GM12878 (cell line): ENCODE measurements around the gene PLEKHM3. TPM values are rescaled to one million over a fixed set of nuclear protein-coding genes. Genes with fewer than 3 reads are reported as not detected.
"Not testable (repeated sequence)": the region's sequence is repeated elsewhere in the genome, so short reads cannot be mapped to it uniquely, and the experiment has no call there.

ENCODE experiments used
- ATAC-seq: fragments of 200-7000 bp; cut with Tn5 transposase; 3 replicates; pipeline ENCODE4 v1.9.1; 2020; ENCODE audit warnings: mild to moderate bottlenecking, moderate library complexity
- BruUV-seq: library from RNA; stranded (reverse); fragments of 400-500 nt; replicated peaks from 2 replicates; lab custom pipeline; 2021; lab: Mats Ljungman, UMichigan
- CTCF ChIA-PET: fragments of 300-600 bp; sonication (Branson Sonifier 250); formaldehyde crosslinking; extraction: SDS; loops from one replicate; lab custom pipeline; 2021; ENCODE audit warnings: inconsistent platforms; lab: Yijun Ruan, JAX
- POLR2A ChIA-PET: fragments of 350-600 bp; formaldehyde crosslinking; extraction: SDS; loops from one replicate; lab custom pipeline; 2021; ENCODE audit warnings: inconsistent platforms; lab: Charles Lee
- RAD21 ChIA-PET: fragments of 300-600 bp; sonication (Branson Sonifier 250); formaldehyde crosslinking; loops from one replicate; lab custom pipeline; 2023; ENCODE audit warnings: antibody characterized with exemption; ENCODE audit not compliant: unreplicated experiment; lab: Charles Lee
- SMC1A ChIA-PET: fragments of 300-600 bp; sonication (Branson Sonifier 250); formaldehyde crosslinking; loops from one replicate; lab custom pipeline; 2023; ENCODE audit not compliant: unreplicated experiment, uncharacterized antibody; lab: Charles Lee
- DNase-seq: peaks from one replicate; pipeline ENCODE4 v3.0.0-alpha.2; 2011; ENCODE audit warnings: low read depth, low spot score
- FAIRE-seq: peaks from 3 replicates; lab custom pipeline; 2011; peaks lifted over from hg19 to GRCh38; lab: Jason Lieb, UNC
- H2AFZ ChIP-seq: 2 replicates; pipeline ENCODE4 v1.6.0; 2011; ENCODE audit warnings: low read depth, low read length, control low read depth; ENCODE audit not compliant: control insufficient read depth
- H3K27ac ChIP-seq: 2 replicates; pipeline ENCODE4 v1.5.1; 2011; ENCODE audit warnings: control low read depth; ENCODE audit not compliant: control insufficient read depth, insufficient read depth
- H3K27me3 ChIP-seq, 2 experiments: replicated peaks in 1 of 2; 2 replicates each; pipeline versions ENCODE4 v1.6.0 to v1.6.1; 2011; ENCODE audit warnings: low read length in 1 of 2; ENCODE audit not compliant: control insufficient read depth in 2 of 2, insufficient read depth in 2 of 2
- H3K36me3 ChIP-seq, 2 experiments: 2 replicates each; pipeline ENCODE4 v1.5.1; 2011; ENCODE audit warnings: low read length in 1 of 2; ENCODE audit not compliant: control insufficient read depth in 2 of 2, insufficient read depth in 2 of 2
- H3K4me1 ChIP-seq: 2 replicates; pipeline ENCODE4 v1.6.1; 2011; ENCODE audit warnings: mild to moderate bottlenecking, low read length, moderate library complexity, mixed read lengths; ENCODE audit not compliant: control insufficient read depth, insufficient read depth
- H3K4me2 ChIP-seq: 2 replicates; pipeline ENCODE4 v1.6.0; 2011; ENCODE audit warnings: control low read depth; ENCODE audit not compliant: control insufficient read depth, insufficient read depth
- H3K4me3 ChIP-seq: fragments of 200-600 bp; sonication (generic); 2 replicates; pipeline ENCODE4 v1.5.1; 2016
- H3K79me2 ChIP-seq: 2 replicates; pipeline ENCODE4 v1.6.0; 2011; ENCODE audit warnings: low read length; ENCODE audit not compliant: control insufficient read depth, insufficient read depth
- H3K9ac ChIP-seq: 2 replicates; pipeline ENCODE4 v1.8.0; 2011; ENCODE audit warnings: low read length, control low read depth, mixed read lengths; ENCODE audit not compliant: control insufficient read depth, insufficient read depth
- H3K9me3 ChIP-seq: replicated peaks from 3 replicates; pipeline ENCODE4 v1.5.1; 2011; ENCODE audit warnings: mild to moderate bottlenecking, low read length; ENCODE audit not compliant: control insufficient read depth, insufficient read depth
- H4K20me1 ChIP-seq: 2 replicates; pipeline ENCODE4 v1.6.0; 2011; ENCODE audit not compliant: control insufficient read depth, insufficient read depth
- CBFB ChIP-seq: IDR thresholded peaks from 2 replicates; pipeline ENCODE4 v1.6.1; 2016; ENCODE audit warnings: antibody characterized with exemption, low read depth
- DPF2 ChIP-seq: fragments of 450-650 bp; IDR thresholded peaks from 2 replicates; pipeline ENCODE4 v1.6.1; 2017; ENCODE audit warnings: mild to moderate bottlenecking
- EED ChIP-seq: sonication (generic); IDR thresholded peaks from 2 replicates; pipeline ENCODE4 v1.6.1; 2016; ENCODE audit warnings: antibody characterized with exemption, low read depth
- FOXK2 ChIP-seq: fragments of 450-650 bp; IDR thresholded peaks from 2 replicates; pipeline ENCODE4 v1.6.1; 2017; ENCODE audit warnings: mild to moderate bottlenecking, moderate library complexity
- FOXM1 ChIP-seq: IDR thresholded peaks from 2 replicates; pipeline ENCODE4 v1.6.1; 2012; ENCODE audit warnings: low read depth, mild to moderate bottlenecking, inconsistent platforms, low read length, moderate library complexity
- JUND ChIP-seq: IDR thresholded peaks from 2 replicates; pipeline ENCODE4 v1.6.1; 2012; ENCODE audit warnings: low read depth, mild to moderate bottlenecking, low read length, improper control_type of control experiment, moderate library complexity
- MEF2B ChIP-seq: fragments of 450-650 bp; IDR thresholded peaks from 2 replicates; pipeline ENCODE4 v1.6.1; 2018; ENCODE audit warnings: mild to moderate bottlenecking, moderate library complexity; ENCODE audit not compliant: partially characterized antibody, poor library complexity, severe bottlenecking
- NBN ChIP-seq: fragments of 450-650 bp; IDR thresholded peaks from 2 replicates; pipeline ENCODE4 v1.6.1; 2016
- RBBP5 ChIP-seq: fragments of 200-600 bp; sonication (generic); conservative IDR thresholded peaks from 2 replicates; pipeline ENCODE4 v1.6.1; 2016
- SUZ12 ChIP-seq: fragments of 200-600 bp; sonication (generic); IDR thresholded peaks from one replicate; pipeline ENCODE4 v1.6.1; 2018; ENCODE audit warnings: antibody characterized with exemption, mild to moderate bottlenecking; ENCODE audit not compliant: unreplicated experiment
- TARDBP ChIP-seq: IDR thresholded peaks from 2 replicates; pipeline ENCODE4 v1.6.1; 2016; ENCODE audit warnings: borderline replicate concordance
- TCF12 ChIP-seq: IDR thresholded peaks from 2 replicates; pipeline ENCODE4 v1.6.1; 2011; ENCODE audit warnings: low read depth, mild to moderate bottlenecking, low read length
- WGBS: methylation state at CpG from one replicate; pipeline ENCODE4 v1.1.6; 2016; ENCODE audit warnings: low lambda C conversion rate; ENCODE audit not compliant: insufficient replicate concordance, insufficient coverage; ENCODE audit errors: missing lambda C conversion rate; 5-methylcytosine and 5-hydroxymethylcytosine counted together
- in situ Hi-C: fragments of 300-500 bp; cut with MboI; formaldehyde crosslinking; loops from 9 replicates; pipeline ENCODE4 v1.14.3; 2018; ENCODE audit warnings: mixed read lengths
- intact Hi-C: fragments of 100-400 bp; cut with micrococcal nuclease; formaldehyde crosslinking; loops from one replicate; pipeline ENCODE4 v1.14.2; 2022; ENCODE audit not compliant: unreplicated experiment
- polyA plus RNA-seq, 11 experiments: library from polyadenylated mRNA; depleted of rRNA in 4 of 11; unstranded in 6 of 11; stranded (reverse) in 5 of 11; fragments of >200 nt; fragmentation: Nextera tagmentation in 4 of 11; fragmentation: Illumina TruSeq in 1 of 11; extraction: Ambion mirVana in 4 of 11; extraction: Trizol in 1 of 11; gene quantifications; 1 replicate in 1 of 11; 2 replicates in 10 of 11; pipeline versions ENCODE4 v1.2.1 to v1.2.3, GENCODE V29; 2011 to 2016; ENCODE audit warnings: inconsistent platforms in 2 of 11, missing spikeins in 2 of 11, low read depth in 1 of 11
- total RNA-seq, 4 experiments: library from RNA; depleted of rRNA in 3 of 4; stranded (reverse); fragments of >200 nt in 3 of 4; fragmentation: Illumina TruSeq in 1 of 4; extraction: Trizol in 1 of 4; gene quantifications; 2 replicates each; pipeline versions ENCODE4 v1.2.1 to v1.2.3, GENCODE V29; 2013 to 2021
- TF ChIP-seq, protein P1 (sequence below): fragments of 450-650 bp; IDR thresholded peaks from 2 replicates; pipeline ENCODE4 v1.6.1; 2017; ENCODE audit warnings: mild to moderate bottlenecking, moderate library complexity
- TF ChIP-seq, protein P2 (sequence below): IDR thresholded peaks from 2 replicates; pipeline ENCODE4 v1.6.1; 2011; ENCODE audit warnings: borderline replicate concordance, low read depth, mild to moderate bottlenecking, moderate library complexity, low read length; ENCODE audit not compliant: insufficient read depth, poor library complexity, severe bottlenecking

The PLEKHM3 gene
- total and polyA plus RNA-seq, 10 of the 15 experiments (the other 5 are each of a cell fraction or from before 2014, with no cell fraction given) = 1.4 to 5.6 (median 3.0) TPM

DNA sequence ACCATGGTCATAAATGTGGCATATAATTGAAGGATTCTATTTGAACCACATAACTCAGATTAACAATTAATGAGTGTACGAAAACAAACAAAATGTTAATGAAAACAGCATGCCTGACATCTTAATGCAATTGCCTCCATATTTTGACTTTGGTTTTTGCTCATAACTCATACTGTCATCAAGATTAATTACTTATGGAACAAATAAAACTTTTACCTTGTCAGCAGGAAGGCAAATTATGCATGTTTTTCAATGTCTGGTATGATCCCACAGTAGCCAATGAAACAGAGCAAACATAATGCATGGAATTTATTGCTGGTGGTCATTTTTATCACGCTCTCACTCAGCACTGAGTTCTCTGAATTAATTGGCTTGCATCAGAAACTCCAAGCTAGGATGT is 5.1 kb downstream of the PLEKHM3 start:
- SMC1A ChIA-PET = interaction anchor here (1.4 to 3.5 kb wide), 2 partner anchors 13 to 21 kb away, joined by 3 to 10 read pairs; no protein-coding TSS in a partner anchor
- peaks cover 4% of the 10 kb centered on the region for H3K79me2 ChIP-seq
- CTCF ChIA-PET = interaction anchor here (0.8 to 1.5 kb wide), 4 partner anchors 7 to 254 kb away, joined by 3 to 6 read pairs (median 4); no protein-coding TSS in a partner anchor
- POLR2A ChIA-PET = no interaction called here
- FAIRE-seq (no peak), ATAC-seq (no peak), DNase-seq (no peak)
- no peak overlapping the region for H2AFZ ChIP-seq
- no peaks in the 10 kb centered on the region for H3K9me3 ChIP-seq
- no peak for TF ChIP-seq FOXK2
- no peak for TF ChIP-seq TARDBP
- TF ChIP-seq, protein P1, sequence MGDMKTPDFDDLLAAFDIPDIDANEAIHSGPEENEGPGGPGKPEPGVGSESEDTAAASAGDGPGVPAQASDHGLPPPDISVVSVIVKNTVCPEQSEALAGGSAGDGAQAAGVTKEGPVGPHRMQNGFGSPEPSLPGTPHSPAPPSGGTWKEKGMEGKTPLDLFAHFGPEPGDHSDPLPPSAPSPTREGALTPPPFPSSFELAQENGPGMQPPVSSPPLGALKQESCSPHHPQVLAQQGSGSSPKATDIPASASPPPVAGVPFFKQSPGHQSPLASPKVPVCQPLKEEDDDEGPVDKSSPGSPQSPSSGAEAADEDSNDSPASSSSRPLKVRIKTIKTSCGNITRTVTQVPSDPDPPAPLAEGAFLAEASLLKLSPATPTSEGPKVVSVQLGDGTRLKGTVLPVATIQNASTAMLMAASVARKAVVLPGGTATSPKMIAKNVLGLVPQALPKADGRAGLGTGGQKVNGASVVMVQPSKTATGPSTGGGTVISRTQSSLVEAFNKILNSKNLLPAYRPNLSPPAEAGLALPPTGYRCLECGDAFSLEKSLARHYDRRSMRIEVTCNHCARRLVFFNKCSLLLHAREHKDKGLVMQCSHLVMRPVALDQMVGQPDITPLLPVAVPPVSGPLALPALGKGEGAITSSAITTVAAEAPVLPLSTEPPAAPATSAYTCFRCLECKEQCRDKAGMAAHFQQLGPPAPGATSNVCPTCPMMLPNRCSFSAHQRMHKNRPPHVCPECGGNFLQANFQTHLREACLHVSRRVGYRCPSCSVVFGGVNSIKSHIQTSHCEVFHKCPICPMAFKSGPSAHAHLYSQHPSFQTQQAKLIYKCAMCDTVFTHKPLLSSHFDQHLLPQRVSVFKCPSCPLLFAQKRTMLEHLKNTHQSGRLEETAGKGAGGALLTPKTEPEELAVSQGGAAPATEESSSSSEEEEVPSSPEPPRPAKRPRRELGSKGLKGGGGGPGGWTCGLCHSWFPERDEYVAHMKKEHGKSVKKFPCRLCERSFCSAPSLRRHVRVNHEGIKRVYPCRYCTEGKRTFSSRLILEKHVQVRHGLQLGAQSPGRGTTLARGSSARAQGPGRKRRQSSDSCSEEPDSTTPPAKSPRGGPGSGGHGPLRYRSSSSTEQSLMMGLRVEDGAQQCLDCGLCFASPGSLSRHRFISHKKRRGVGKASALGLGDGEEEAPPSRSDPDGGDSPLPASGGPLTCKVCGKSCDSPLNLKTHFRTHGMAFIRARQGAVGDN = no peak
- TF ChIP-seq RBBP5 = no peak
- no peak for TF ChIP-seq TCF12
- no peak for TF ChIP-seq EED
- TF ChIP-seq MEF2B = no peak
- TF ChIP-seq CBFB = no peak
- TF ChIP-seq SUZ12 = no peak
- TF ChIP-seq DPF2 = no peak
- no peak for TF ChIP-seq JUND
- TF ChIP-seq NBN = no peak
- TF ChIP-seq, protein P2, sequence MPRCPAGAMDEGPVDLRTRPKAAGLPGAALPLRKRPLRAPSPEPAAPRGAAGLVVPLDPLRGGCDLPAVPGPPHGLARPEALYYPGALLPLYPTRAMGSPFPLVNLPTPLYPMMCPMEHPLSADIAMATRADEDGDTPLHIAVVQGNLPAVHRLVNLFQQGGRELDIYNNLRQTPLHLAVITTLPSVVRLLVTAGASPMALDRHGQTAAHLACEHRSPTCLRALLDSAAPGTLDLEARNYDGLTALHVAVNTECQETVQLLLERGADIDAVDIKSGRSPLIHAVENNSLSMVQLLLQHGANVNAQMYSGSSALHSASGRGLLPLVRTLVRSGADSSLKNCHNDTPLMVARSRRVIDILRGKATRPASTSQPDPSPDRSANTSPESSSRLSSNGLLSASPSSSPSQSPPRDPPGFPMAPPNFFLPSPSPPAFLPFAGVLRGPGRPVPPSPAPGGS = no peak
- no peak for TF ChIP-seq FOXM1
- no peaks in the 10 kb centered on the region for H3K36me3 ChIP-seq
- H3K9ac ChIP-seq = no peak overlapping the region
- RAD21 ChIA-PET = no interaction called here
- no peak overlapping the region for H3K4me2 ChIP-seq
- no peaks in the 10 kb centered on the region for H3K27me3 ChIP-seq
- intact Hi-C loops (no loop called here), in situ Hi-C loops (no loop called here)
- no peak overlapping the region for H3K4me3 ChIP-seq
- no peaks in the 10 kb centered on the region for H3K4me1 ChIP-seq
- BruUV-seq = no TSS peak
- H4K20me1 ChIP-seq = no peaks in the 10 kb centered on the region
- no peak overlapping the region for H3K27ac ChIP-seq
- WGBS = 62% methylated on average over 2 of the region's 2 CpGs

DNA sequence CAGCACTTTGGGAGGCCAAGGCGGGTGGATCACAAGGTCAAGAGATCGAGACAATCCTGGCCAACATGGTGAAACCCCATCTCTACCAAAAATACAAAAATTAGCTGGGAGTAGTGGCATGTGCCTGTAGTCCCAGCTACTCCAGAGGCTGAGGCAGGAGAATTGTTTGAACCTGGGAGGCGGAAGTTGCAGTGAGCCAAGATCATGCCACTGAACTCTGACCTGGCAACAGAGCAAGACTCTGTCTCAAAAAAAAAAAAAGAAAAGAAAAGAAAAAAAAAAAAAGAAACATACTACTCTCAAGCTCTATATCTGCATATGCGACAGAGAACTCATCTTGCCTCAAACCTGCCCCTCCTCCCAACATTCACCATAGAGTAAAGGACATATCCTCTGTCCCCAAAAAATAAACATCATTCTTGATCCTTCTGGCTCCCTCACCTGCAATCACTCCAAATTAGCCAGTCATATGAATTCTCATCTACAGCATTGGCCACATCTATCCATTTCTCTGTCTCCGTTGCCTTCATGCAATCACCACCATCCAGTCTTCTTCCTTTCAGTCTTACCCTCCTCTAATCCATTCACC is 7.1 kb downstream of the PLEKHM3 start:
- H3K27ac ChIP-seq, H3K27me3 ChIP-seq, DNase-seq, in situ Hi-C loops, BruUV-seq, RAD21 ChIA-PET, H3K36me3 ChIP-seq, intact Hi-C loops, H3K9me3 ChIP-seq, H3K4me1 ChIP-seq, H3K79me2 ChIP-seq, H3K4me3 ChIP-seq, H4K20me1 ChIP-seq, H2AFZ ChIP-seq, CTCF ChIA-PET, FAIRE-seq, SMC1A ChIA-PET, H3K4me2 ChIP-seq, H3K9ac ChIP-seq, ATAC-seq: not testable (repeated sequence)
- 85% methylated on average over 5 of the region's 5 CpGs for WGBS
- POLR2A ChIA-PET = interaction anchor here (0.6 kb wide), 1 partner anchor 244 kb away, joined by 4 read pairs; no protein-coding TSS in a partner anchor
